Measurements from ENCODE around the gene KLHL6.
"Not testable (repeated sequence)": the region's sequence is repeated elsewhere in the genome, so short reads cannot be mapped to it uniquely, and the experiment has no call there.

Gene KLHL6

DNA sequence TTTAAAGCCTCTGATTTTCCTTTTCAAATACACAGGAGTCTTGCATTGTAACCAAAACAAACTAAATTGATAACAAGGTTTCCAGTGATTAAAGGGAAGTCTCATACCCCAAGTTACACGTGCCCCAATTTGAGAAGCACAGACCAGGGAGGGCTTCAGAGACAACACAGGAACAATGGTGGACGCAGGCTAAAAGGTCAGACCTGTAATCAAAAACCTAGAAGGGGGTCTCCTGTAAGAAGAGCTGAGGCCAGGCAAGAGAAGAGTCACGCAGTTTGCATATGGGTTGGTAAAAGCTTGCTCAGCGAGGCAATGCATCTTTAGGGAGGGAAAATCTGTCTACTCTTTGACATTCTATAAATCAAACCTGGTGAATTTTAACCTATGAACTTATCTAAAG is 68.5 kb downstream of the KLHL6 start:
- DNase-seq (ENCODE audit: low read depth in 4 of 4, low spot score in 1 of 4) = no peak

DNA sequence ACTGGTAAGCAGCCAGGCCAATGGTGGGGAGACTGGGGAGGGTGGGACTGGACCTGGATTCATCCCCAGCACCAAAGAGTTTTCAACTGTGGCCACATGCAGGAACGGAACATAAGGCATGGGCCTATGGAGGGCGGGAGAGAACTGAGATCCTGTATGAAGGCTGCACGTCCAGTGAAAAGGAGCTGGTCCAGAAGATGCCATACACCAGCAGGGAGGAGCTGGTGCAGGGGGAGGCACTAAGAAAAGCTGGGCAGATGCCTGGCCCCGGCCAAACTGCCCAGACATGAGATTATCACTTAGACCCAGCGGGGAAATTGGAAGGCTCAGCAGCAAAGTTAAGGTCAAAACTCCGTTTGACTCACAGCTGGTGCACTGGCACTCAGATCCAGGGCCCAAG is 69.0 kb downstream of the KLHL6 start:
- no peak for DNase-seq (ENCODE audit: low read depth in 4 of 4, low spot score in 1 of 4)

DNA sequence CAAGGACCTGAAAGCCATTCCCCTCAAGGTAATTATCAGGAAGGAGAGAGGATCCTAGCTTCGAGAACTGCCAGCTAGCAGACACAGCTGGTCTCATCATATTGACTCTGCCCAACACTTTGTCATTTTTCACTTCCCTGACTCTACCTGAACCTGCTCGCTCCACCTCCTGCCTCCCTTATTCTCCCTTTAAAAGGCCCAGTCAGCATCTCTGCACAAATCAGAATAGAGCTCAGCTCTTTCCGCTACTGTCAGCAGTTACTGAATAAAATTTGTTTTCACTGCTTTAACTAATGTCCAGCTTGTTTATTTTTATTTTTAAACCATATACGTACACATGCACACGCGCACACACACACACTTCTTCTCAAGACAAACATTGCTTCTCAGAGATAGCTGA is 69.9 kb downstream of the KLHL6 start:
- no peak for DNase-seq (ENCODE audit: low read depth in 4 of 4, low spot score in 1 of 4)

DNA sequence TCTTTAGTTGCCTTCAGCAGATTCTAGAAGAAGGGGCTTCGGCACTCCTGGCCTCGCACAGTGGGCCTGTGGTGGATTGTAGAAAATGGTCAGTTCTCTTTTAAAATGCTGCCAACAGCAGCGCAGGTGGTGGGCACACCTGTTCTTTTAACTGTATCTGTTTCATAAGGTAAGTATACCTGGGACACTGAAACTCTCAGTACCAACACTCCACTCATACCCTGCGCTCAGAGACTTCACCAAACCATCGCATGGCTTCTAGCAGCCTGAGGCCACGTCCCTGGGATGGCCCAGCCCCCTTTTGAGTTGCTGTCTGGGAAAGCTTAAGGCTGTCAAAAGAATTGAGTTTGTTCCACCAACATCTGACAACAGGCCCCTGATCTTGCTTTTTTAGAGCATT is 70.4 kb downstream of the KLHL6 start:
- DNase-seq (ENCODE audit: low read depth in 4 of 4, low spot score in 1 of 4) = no peak

DNA sequence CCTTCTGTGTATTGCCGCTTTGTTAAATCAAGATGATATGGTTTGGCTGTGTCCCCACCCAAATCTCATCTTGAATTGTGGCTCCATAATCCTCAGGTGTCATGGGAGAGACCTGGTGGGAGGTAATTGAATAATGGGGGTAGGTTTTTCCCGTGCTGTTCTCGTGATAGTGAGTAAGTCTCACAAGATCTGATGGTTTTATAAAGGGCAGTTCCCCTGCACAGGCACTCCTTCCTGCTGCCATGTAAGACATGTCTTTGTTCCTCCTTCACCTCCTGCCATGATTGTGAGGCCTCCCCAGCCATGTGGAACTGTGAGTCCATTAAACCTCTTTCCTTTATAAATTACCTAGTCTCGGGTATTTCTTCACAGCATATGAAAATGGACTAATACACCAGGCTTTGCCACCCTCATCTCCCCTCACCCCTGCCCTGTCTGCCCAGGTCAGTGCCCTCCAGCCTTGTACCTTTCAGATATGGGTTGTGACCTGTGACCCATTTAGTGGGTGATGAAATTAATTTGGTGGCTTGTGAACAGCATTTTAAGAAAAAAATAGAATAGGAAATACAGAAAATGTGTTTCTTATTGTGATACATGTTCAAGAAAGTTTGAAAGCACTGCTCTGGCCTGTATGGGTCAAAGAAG is 71.0 kb downstream of the KLHL6 start:
- no peak for DNase-seq (ENCODE audit: low read depth in 4 of 4, low spot score in 1 of 4)

DNA sequence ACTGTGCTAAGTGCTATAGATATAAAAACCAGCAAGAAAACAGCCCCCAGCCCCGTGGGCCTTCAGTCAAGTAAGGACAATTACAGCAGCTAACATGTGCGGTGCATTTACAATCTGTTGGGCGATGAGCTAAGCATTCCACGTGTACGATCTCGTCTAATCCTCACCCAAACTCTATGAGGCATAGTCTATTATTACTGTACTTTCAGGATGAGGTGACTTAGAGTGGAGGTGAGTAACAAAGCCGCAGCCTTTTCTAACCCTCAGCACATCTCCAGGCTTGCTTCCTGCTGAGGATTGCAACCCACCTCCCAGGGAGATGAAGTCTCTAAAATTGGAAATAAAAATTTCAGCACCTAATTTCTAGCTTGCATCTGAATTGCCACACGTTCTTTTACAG is 73.9 kb downstream of the KLHL6 start:
- no peak for DNase-seq (ENCODE audit: low read depth in 4 of 4, low spot score in 1 of 4)

DNA sequence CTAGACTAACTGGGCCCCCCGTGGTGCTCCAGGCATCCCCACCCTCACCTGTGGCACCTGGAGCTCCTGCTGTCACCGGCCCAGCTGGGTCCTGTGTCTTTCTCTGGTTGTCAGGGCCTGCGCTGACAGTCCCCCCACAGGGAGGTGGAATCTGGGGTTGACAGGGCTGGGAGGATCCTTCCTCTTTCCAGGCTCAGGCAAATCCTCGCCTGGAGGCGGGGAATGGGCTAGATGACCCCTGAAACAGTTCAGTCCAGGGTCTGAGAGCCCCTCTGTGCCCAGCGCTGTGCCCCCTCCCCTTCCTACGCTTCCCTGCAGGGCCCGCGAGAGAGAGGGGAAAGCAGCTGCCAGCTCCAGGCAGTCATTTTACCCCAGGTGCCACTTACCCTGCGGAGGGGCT is 77.0 kb downstream of the KLHL6 start:
- no peak for DNase-seq (ENCODE audit: low read depth in 4 of 4, low spot score in 1 of 4)

DNA sequence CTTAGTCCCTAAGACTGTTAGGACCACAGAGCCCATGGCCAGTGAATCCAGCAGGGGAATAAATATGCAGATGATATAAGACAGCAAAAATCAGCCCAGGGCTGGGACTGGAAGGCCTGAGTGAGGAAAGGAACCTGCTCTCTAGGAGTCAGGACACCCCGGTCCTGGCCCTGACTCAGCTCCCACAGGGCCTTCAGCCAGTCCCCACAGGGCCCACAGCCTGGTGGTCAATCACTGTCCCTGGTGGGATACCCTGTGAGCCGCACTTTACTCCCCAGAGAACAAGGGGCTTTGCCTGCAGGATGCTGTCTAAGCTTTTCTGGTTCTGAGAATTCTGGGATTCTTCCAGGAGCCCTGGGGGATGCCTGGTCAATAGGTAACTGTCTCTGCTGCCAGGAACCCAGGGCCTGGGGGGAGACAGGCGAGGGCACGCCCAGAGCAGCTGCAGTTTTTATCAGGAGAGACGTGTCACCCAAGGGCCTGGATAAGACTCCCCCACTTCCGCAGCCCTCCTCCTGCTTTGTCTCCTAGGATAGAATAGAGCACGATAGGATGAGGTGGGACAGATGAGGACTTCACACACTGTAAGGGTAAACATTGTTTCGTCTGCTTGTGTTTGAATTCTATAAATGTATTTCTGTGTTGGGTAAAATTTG is 77.6 kb downstream of the KLHL6 start:
- no peak for DNase-seq (ENCODE audit: low read depth in 4 of 4, low spot score in 1 of 4)

DNA sequence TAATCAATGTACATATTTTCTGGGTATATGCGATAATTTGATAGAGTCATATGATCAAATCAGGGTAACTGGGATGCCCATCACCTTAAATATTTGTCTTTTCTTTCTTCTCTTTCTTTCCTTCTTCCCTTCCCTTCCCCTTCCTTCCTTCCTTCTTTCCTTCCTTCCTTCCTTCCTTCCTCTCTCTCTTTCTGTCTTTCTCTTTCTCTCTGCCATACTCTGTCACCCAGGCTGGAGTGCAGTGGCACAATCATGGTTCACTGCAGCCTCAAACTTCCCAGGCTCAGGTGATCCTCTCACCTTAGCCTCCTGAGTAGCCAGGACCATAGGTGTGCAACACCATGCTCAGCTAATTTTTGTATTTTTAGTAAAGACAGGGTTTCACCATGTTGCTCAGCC is 79.7 kb downstream of the KLHL6 start:
- DNase-seq (ENCODE audit: low read depth in 4 of 4, low spot score in 1 of 4) = not testable (repeated sequence)

DNA sequence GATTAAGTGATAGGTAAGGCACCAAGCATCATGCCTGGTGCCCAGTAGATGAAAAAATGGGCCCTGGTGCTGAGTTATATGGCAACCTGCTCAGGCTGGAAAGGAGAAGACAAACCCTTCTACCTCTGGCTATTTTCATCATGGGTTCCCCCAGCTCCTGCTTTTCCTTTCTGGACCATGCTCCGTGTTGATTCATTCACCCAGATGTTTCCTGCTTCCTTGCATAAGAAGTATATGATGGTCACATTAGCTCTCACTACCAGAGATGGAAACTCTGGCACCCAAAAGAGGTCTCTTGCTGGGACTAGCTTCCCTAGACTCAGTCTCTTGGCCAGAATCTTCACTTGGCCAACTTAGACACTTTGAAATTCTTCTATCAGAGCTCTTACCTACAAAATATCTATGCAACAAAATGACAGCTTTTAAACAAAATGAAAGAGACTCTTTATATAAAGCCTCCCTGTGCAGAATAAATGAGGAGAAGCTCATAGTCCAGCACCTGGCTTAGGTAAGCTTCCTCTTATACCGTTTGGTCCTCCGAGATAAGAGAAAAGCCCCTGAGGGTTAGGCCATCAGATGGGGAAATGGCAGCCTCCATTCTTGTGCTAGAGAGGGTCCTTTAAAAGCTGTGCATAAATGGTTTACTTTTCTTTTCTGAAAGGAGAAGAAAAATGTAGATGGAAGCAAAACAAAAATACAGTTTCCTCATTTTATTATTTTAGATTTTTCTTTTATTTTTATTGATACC is 80.3 kb downstream of the KLHL6 start:
- no peak for DNase-seq (ENCODE audit: low read depth in 4 of 4, low spot score in 1 of 4)

DNA sequence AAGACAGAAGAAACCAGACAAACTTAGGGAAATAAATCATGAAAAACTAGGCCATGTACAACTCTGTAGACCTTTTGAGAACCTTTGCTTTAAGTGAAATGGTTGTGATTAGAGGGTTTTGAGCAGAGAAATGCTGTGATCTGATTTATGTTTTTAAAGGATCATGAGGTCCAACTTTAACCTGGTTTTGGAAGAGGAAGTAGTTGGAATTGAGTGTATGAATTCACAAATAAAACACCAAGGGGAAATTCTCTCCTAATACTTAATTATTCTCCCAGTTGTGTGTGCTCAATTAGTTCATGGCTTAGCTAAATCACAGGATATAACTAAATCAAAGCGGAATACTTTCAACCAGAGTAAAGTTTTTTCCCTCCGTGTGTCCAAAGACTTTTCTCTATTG is 81.5 kb downstream of the KLHL6 start:
- DNase-seq (ENCODE audit: low read depth in 4 of 4, low spot score in 1 of 4) = no peak

DNA sequence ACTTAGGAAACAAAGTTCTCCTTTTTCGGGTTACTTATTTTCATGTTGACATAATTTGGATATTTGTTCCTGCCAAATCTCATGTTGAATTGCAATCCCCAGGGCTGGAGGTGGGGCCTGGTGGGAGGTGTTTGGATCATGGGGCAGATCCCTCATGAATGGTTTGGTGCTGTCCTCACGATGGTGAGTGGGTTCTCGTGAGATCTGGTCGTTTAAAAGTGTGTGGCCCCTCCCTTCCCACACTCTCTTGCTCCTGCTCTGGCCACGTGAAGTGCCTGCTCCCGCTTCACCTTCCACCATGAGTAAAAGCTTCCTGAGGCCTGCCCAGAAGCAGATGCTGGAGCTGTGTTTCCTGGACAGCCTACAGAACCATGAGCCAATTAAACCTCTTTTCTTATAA is 83.4 kb downstream of the KLHL6 start:
- DNase-seq (ENCODE audit: low read depth in 4 of 4, low spot score in 1 of 4) = no peak

DNA sequence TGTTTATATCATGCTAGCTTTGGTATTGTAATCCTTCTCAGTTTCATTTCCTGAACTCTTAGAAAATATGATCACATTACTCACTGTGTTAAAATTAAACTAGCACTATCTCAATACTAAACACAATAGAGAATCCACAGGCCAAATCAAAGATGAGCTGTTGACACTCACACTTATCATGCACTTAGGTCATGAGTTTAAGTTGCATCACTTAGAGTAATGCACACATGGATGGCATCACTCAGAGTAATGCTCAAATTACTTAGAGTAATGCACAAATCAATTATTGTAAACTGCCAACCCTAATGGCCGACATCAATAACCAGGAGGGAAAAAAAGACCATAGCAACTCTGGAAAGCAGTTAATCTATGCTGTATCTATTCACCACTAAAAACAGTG is 87.1 kb downstream of the KLHL6 start:
- no peak for DNase-seq (ENCODE audit: low read depth in 4 of 4, low spot score in 1 of 4)

DNA sequence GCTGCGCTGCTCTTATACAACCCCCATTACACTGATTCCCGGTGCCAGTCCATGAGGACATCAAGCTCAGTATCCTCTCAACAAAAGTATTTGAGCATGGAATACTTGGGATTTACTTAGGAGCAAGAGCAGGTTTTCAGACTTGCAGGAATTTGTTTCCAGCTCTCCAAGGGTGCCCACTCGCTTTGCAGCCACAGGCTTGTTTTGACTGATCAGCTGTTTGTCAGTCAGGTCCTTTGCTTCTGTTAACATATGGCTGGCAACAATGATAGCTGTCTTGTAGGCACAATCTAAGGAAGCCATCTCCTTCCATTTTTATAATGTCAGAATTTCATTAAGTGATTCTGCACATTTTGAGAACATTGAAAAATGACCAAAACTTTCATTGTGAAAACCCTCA is 88.9 kb downstream of the KLHL6 start:
- DNase-seq (ENCODE audit: low read depth in 4 of 4, low spot score in 1 of 4) = no peak

DNA sequence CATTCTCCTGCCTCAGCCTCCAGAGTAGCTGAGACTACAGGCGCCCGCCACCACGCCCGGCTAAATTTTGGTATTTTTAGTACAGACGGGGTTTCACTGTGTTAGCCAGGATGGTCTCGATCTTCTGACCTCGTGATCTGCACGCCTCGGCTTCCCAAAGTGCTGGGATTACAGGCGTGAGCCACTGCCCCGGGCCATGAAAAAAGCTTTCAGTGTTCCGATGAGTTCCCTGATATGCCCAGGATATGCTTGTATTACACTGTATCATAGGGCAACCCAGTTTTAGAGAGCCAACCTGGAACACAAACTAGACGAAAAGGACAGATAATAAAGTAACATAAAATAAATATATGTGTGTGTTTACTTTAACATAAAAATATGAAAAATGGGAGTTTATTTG is 89.8 kb downstream of the KLHL6 start:
- not testable (repeated sequence) for DNase-seq (ENCODE audit: low read depth in 4 of 4, low spot score in 1 of 4)

DNA sequence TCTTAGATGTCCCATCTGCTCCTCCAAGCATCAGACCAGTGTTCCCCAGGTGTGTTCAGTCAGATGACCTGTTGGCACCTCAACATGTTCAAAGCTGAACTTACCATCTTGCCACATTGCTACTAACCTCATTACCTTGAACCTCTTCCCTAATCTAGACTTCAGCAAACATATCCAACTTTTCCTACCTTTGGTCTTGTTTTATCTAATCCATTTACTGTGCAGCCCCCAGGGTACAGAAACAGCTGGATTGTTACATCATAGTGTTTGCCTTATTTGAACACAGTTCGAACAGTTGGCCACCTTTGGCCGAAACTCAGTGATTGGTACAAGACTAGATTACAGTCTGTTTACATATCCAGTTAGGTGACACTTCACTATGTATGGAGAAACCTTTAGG is 91.0 kb downstream of the KLHL6 start:
- no peak for DNase-seq (ENCODE audit: low read depth in 4 of 4, low spot score in 1 of 4)

DNA sequence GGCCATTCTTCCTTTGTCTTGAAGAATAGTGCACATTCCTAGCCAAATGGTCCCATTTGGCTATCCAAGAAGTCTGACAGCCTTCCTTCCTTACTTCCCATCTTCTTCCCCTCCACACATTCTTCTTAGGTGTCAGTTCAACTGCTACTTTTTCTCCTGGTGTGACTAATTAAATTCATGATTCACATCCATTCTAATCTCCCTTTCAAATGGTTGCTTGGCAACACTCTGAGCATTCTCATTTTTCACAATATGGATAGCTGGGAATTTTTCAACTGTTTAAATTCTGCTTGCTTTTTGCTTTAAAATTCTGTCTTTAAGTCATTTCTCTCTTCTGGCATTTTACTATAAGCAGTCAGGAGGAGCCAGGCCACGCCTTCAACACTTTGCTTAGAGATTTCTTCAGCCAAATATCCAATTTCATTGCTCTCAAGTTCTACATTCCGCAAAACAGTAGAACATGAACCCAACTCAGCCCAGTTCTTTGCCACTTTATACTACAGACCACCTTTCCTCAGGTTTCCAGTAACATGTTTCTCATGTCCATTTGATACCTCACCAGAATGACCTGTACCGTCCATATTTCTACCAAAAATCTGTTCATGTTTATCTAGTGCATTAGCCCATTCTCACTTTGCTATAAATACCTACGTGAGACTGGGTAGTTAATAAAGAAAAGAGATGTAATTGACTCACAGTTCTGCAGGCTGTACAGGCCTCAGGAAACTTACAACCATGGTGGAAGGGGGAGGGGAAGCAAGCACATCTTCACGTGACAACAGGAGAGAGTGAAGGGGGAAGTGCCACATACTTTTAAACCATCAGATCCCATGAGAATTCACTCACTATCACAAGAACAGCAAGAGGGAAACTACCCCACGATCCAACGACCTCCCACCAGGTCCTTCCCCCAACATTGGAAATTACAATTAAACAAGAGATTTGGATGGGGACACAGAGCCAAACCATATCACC is 95.1 kb downstream of the KLHL6 start:
- DNase-seq (ENCODE audit: low read depth in 4 of 4, low spot score in 1 of 4) = no peak

DNA sequence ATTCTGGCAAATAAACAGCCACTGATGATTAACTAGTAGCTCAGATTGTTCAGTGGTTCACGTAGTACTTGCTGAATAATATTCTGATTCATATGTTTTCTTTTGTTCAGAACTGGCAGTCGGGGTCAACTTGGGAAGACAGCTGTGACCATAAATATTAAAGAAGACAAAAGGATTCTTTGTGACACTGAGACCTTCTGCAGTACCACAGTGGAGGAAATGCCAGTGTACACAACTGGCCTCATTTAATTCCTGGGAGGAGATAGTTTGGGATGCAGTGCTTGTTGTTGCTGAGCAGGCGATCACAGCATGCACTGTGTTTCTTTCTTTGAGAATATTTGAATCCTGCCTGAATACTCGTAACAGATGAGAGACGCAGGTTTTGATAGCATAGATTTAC is 100.4 kb downstream of the KLHL6 start:
- no peak for DNase-seq (ENCODE audit: low read depth in 4 of 4, low spot score in 1 of 4)

DNA sequence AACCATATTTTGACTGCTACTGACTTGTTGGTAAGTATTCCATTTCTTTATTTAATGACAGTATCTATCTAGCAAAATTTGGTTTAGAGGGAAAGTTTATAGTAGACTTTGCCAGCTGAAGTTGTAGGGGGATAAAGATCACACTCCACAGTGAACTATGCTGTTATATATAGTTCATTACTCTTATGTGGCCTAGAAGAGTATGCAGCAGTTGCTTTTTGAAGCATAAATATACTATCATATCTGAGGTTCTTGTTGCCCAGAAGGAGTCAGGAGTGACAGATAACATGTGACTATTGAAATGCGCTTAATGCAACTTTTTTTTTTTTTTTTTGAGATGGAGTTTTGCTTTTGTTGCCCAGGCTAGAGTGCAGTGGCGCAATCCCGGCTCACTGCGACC is 101.4 kb downstream of the KLHL6 start:
- DNase-seq (ENCODE audit: low read depth in 4 of 4, low spot score in 1 of 4) = no peak

DNA sequence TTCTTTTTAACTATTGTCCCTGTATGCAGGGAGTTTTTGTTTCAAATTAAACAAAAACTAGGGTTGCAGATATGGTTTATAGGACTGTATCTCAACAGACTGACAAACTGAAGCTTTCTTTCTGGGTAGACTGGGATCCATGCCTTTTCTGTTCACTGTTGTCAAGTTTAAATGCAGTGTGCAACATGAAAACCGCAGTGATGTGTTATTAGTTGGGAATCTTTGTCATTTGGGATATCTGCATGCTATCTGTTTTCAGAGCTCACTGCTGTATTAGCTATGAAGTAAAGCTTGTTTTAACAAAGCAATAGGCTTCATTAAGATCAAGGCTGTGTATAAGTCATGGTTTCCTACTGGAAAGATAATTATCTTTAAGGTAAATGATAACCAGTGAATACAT is 105.7 kb downstream of the KLHL6 start:
- no peak for DNase-seq (ENCODE audit: low read depth in 4 of 4, low spot score in 1 of 4)

DNA sequence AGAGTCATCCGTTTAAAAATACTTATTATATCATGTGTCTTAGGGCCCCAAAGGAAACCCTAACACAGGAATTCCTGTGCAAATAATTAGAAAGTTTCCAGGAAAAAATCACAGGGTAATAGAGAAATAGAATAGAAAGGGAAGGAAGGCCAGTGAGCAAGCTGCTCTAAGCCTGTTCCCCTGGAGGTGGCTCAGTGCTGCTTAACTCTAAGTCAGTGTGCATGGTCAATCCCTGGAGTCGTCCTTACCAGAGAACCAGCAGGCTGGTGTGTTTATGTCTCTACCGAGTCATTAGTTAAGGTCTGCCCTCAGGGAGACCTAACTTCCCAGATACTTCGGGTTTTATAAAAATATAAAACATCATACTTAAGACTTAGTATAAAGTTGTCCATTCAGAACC is 106.1 kb downstream of the KLHL6 start:
- no peak for DNase-seq (ENCODE audit: low read depth in 4 of 4, low spot score in 1 of 4)

All from stimulated activated CD4-positive, alpha-beta T cell treated with anti-CD3 and anti-CD28 coated beads, Interleukin-1b, Interleukin-23, amount 100 ng/mL, for 24 hours (primary cell).